HG03520 (cell line): ENCODE data around the gene FBXL12.
"Not testable (repeated sequence)": the region's sequence is repeated elsewhere in the genome, so short reads cannot be mapped to it uniquely, and the experiment has no call there.

Experiments
- ATAC-seq: cut with Tn5 transposase; IDR thresholded peaks from one replicate; pipeline ENCODE4 v1.9.1; 2021; ENCODE audit warnings: mild to moderate bottlenecking, moderate library complexity; ENCODE audit not compliant: unreplicated experiment

FBXL12 gene

DNA sequence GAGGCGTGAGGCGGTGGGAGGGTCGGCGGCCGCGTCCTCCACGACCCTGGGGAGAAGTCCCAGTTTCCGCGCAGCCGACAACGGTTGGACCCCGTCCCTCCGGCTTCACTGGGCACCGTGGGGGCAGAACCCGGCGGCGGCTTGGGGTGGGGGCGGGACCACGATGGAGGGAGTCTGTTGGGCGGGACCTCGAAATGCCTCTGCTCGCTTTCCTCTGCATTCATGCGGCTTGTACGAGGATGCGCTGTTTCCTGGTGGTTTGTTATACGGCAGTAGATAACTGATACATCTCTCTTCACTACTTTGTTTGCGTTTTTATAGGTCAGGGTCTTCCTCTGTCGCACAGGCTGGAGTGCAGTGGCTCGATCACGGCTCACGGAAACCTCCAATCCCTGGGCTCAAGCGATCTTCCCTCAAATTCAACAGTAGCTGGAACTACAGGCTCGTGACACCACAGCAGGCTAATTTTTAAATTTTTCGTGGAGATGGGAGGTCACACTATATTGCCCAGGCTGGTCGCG is 25.7 kb downstream of the FBXL12 start:
- no peak for ATAC-seq

DNA sequence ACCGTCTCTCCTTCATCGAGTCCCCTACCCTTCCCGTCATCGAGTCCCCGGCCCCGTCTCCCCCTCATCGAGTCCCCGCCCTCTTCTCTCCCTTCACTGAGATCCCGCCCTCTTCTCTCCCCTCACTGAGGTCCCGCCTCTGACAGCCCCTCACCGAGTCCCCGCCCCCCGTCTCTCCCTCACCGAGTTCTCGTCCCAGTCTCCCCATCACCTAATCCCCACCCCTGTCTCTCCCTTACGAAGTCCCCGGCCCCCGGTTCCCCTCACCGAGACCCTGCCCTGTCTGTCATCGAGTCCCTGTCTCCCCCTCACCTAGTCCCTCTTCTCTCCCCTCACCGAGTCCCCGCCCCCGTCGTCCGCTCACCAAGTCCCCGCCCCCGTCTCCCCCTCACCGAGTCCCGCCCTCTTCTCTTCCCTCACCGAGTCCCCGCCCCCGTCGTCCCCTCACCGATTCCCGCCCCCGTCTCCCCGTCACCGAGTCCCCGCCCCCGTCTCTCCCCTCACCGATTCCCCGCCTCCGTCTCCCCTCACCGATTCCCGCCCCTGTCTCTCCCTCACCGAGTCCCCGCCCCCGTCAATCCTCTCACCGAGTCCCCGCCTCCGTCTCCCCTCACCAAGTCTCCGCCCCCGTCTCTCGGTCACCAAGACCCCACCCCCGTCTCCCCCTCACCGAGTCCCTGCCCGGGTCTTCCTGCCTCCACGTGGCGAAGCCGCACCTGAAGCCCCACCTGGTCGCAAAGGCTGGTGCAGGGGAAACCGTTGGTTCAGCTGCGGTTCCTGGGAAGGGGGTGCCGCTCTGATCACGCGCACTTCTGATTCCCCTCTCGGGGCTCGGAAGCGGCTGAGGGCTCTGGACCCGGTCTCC is 26.4 kb downstream of the FBXL12 start:
- no peak for ATAC-seq

DNA sequence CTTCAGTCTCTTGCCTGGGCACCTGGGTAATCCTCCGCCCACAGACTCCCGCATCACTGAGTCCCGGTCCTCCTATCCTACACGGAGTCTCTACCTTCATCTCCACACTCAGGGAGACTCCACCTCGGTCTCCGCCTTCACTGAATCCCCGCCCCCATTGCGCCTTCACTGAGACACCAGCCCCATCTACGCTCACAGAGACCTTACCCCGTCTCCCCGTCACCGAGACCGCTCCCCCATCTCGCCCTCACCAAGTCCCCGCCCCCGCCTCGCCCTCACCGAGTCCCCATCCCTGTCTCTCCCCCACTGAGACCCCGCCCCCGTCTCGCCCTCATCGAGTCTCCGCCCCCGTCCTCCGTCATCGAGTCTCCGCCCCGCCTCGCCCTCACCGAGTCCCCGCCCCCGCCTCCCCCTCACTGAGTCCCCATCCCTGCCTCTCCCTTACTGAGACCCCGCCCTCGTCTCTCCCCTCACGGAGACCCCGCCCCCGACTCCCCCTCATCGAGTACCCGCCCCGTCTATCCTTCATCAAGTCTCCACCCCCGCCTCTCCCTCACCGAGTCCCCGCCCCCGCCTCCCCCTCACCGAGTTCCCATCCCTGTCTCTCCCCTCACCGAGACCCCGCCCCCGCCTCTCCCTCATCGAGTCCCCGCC is 27.2 kb downstream of the FBXL12 start:
- peak; percentile 32 for ATAC-seq

DNA sequence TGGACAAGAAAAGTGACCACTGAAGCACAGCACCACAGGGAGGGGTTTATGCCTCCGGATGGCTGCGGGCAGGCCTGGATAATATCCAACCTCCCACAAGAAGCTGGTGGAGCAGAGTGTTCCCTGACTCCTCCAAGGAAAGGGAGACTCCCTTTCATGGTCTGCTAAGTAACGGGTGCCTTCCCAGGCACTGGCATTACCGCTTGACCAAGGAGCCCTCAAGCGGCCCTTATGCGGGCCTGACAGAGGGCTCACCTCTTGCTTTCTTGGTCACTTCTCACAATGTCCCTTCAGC is 27.9 kb downstream of the FBXL12 start:
- ATAC-seq: not testable (repeated sequence)

DNA sequence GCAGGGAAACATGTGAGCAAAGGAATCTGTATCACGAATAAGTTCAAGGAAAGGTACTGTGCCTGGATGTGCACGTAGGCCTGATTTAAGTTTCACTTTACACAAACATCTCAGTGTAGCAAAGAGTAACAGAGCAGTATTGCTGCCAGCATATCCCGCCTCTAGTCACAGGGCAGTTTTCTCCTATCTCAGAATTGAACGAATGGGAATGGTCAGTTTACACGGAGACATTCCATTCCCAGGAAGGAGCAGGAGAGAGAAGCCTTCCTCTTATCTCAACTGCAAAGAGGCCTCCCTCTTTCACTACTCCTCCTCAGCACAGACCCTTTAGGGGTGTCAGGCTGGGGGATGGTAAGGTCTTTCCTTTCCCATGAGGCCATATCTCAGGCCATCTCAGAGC is 29.3 kb downstream of the FBXL12 start:
- not testable (repeated sequence) for ATAC-seq

DNA sequence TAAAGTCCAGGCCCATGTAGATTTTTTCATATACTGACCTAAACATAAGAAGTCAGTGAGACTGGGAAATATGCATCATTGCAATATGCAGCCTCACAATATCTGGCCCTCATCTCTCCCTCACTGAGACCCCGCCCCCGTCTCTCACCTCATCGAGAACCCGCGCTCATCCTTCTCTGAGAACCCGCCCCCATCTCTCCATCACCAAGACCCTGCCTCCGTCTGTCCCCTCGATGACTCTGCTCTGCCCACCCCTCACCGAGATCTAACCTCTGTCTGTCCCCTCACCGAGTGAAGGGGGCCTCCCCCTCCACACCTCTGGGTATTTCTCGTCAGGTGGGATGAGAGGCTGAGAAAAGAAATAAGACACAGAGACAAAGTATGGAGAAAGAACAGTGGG is 29.8 kb downstream of the FBXL12 start:
- ATAC-seq: no peak

DNA sequence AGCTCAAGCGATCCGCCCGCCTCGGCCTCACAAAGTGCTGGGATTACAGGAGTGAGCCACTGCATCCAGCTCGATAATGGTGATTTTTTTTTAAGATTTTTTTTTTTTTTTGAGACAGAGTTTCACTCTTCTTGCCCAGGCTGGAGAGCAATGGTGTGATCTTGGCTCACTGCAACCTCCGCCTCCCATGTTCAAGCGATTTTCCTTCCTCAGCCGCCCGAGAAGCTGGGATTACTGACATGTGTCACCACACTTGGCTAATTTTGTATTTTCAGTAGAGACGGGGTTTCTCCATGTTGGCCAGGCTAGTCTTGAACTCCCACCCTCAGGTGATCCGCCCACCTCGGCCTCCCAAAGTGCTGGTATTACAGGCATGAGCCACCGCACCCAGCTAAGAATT is 30.3 kb downstream of the FBXL12 start:
- not testable (repeated sequence) for ATAC-seq

DNA sequence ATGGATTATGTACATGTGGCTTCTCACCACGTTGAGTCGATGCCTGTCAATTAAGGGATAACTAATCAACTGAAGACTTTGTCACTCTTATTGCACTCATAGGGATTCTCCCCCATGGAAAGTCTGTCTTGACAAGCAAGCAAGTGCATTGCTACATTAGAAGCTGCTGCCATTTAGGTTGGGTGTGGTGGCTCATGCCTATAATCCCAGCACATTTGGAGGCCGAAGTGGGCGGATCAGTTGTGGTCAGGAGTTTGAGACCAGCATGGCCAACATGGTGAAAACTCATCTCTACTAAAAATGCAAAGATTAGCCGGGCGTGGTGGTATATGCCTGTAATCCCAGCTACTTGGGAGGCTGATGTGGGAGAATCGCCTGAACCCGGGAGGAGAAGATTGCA is 32.1 kb downstream of the FBXL12 start:
- no peak for ATAC-seq

DNA sequence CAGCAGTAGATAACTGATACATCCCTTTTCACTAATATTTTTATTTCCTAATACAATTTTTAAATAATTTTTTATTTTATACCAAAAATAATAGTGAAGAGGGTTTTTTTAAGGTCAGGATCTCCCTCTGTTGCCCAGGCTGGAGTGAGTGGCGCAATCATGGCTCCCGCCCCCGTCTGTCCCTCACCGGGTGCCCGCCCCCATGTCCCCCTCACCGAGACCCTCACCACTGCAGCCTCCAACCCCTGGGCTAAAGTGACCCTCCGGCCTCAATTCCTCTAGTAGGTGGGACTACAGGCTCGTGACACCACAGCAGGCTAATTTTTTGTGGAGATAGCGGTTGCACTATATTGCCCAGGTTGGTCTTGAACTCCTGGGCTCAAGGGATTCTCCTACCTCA is 32.5 kb downstream of the FBXL12 start:
- ATAC-seq: no peak

DNA sequence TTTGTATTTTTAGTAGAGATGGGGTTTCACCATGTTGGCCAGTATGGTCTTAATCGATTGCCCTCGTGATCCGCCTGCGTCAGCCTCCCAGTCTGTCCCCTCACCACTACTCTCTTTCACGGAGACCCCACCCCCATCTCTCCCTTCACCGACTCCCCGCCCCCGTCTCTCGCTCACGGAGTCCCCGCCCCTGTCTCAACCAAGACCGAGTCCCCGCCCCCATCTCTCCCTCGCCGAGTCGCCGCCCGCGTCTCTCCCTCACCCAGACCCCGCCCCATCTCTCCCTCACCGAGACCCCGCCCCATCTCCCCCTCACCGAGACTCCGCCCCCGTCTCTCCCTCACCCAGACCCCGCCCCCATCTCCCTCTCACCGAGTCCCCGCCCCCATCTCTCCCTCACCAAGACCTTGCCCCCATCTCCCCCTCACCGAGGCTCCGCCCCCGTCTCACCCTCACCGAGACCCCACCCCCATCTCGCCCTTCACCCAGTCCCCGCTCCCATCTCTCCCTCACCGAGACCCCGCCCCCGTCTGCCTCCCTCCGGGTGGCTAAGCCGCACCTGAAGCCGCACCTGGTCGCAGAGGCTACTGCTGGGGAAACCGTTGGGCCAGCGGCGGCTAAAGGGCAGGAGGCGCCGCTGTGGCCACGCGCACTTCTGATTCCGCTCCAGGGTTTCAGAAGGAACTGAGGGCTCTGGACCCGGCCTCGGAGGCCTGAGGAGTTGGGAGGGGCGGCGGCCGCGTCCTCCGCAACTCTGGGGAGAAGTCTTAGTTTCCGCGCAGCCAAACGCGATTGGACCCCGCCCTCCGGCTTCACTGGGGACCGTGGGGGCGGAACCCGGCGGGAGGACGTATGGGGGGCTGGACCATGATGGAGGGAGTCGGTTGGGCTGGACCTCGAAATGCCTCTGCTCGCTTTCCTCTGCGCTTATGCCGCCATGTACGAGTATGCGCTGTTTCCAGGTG is 33.2 kb downstream of the FBXL12 start:
- ATAC-seq: peak; percentile 63

DNA sequence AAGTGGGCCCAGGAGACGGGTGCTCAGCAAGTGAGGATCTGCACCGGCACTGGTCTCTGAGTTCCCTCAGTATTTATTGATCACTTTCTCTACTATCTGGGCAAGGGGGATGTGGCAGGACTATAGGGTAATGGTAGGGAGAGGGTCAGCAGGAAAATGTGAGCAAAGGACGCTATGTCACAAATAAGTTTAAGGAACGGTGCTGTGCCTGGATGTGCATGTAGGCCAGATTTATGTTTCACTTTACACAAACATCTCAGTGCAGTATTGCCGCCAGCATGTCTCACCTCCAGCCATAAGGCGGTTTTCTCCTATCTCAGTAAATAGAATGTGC is 34.7 kb downstream of the FBXL12 start:
- ATAC-seq: not testable (repeated sequence)

DNA sequence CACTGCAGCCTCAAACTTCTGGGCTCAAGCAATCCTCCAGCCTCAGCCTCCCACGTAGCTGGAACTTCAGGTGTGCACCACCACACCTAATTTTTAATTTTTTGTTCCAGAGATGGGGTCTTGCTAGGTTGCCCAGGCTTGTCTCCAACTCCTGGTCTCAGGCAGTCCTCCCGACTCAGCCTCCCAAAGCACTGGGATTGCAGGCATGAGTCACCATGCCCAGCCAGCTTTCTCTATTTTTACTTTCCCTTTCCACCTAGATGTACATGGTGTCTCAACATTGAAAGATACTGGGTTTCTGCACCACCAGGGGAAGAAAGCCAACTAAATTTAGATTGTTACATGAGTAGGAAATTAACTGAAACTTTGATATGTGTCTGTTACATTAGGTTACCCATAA is 36.5 kb downstream of the FBXL12 start:
- ATAC-seq: no peak

DNA sequence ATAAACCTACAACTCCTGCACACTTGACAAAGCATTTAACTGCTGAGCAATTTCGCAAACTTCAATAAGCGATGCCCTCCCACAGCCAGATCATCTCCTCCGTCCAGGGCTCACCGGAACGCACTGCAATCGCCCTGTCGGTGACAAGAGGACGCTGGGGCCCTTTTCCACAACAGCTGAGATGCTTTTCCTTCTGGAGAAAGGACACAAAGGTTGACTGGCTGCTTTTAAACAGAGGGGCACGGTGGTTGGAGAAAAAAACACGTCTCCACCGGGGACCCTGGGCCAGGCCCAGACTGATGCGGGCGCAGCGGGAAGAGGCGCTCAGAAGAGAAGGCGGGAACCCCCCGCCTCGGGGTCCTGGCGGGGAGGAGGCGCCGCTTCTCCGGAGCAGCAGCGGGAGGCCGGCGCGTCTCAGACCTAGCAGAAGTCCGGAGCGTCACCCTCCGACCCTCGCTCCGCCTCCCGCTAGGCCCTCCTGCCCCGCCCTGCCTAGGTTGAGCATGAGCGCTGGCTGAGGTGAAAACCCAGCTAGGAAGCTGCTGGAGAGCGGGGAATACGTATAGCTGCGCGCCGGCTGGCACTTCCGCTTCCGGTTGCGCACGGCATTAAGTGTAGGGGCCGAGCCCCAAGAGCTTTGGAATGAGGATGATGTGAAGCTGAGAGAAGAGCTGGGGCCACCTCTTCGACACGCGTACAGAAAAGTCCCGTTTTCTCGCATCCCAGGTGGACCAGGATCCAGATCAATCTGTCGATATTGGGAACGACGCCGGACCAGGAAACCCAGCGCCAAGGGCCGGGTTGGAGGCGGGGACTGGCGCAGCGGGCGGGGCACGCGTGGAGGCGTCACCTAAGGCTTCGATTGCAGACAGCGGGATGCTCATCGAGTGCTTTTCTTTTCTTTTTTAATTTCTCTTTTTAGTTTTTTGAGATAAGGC is 50.4 kb downstream of the FBXL12 start, which contains the start of gene ZNF846:
Gene ZNF846, minus strand, starts transcription at position 564 of the 938 bp plus-strand sequence. CDS start 3,788 bp downstream, outside the sequence.
- ATAC-seq: peak; percentile 94
